Renal pelvis (tissue), 4 donors: ENCODE data around the gene MICALL1. TPM values are rescaled to one million over a fixed set of nuclear protein-coding genes. Genes with fewer than 3 reads are reported as not detected.
"Not testable (repeated sequence)": the region's sequence is repeated elsewhere in the genome, so short reads cannot be mapped to it uniquely, and the experiment has no call there.

Source experiments
- DNase-seq: peaks from one replicate; pipeline ENCODE4 v3.0.0-alpha.2; 2013
- polyA plus RNA-seq, 3 donors: library from polyadenylated mRNA; unstranded; fragments of 120-200 nt; gene quantifications; one replicate each; pipeline ENCODE4 v1.2.1, GENCODE V29; 2013; ENCODE audit not compliant: insufficient read length in 3 of 3

The MICALL1 gene
- polyA plus RNA-seq, 3 donors = 28.7 to 36.9 (median 30.8) TPM

- no peak for DNase-seq
These were observed 48.6 kb downstream of the MICALL1 start for GRCh38 chr22:37954686-37955085.

- not testable (repeated sequence) for DNase-seq
These were observed 49.8 kb downstream of the MICALL1 start for GRCh38 chr22:37955825-37956397.

- DNase-seq = no peak
These were observed 51.1 kb downstream of the MICALL1 start for GRCh38 chr22:37957232-37957631.

GRCh38 chr22:37959231-37959825, 53.2 kb downstream of the MICALL1 start:
- no peak for DNase-seq

GRCh38 chr22:37961062-37961461, 55.0 kb downstream of the MICALL1 start:
- no peak for DNase-seq

GRCh38 chr22:37965940-37966664, 60.0 kb downstream of the MICALL1 start:
- no peak for DNase-seq

GRCh38 chr22:37967147-37967546, 61.0 kb downstream of the MICALL1 start:
- DNase-seq = no peak

- DNase-seq = no peak
These were observed 61.7 kb downstream of the MICALL1 start for GRCh38 chr22:37967637-37968451.

- DNase-seq = no peak
These were observed 62.6 kb downstream of the MICALL1 start for GRCh38 chr22:37968452-37969251.

- no peak for DNase-seq
These were observed 64.8 kb downstream of the MICALL1 start for GRCh38 chr22:37970864-37971263.

- DNase-seq = no peak
These were observed 65.7 kb downstream of the MICALL1 start for GRCh38 chr22:37971475-37972434.

GRCh38 chr22:37972527-37972926, 66.4 kb downstream of the MICALL1 start:
- no peak for DNase-seq

- DNase-seq = no peak
These were observed 67.4 kb downstream of the MICALL1 start for GRCh38 chr22:37973271-37974170.

GRCh38 chr22:37975153-37975552, 69.1 kb downstream of the MICALL1 start:
- DNase-seq = no peak

GRCh38 chr22:37976022-37976421, 69.9 kb downstream of the MICALL1 start:
- not testable (repeated sequence) for DNase-seq

- DNase-seq = no peak
These were observed 70.5 kb downstream of the MICALL1 start for GRCh38 chr22:37976547-37976946.

GRCh38 chr22:37979782-37980181, 73.7 kb downstream of the MICALL1 start:
- no peak for DNase-seq

- no peak for DNase-seq
These were observed 75.3 kb downstream of the MICALL1 start for GRCh38 chr22:37981282-37982011.
